HG02763 (cell line): ENCODE measurements around the gene TALDO1.

ENCODE experiments used
- ATAC-seq: cut with Tn5 transposase; IDR thresholded peaks from one replicate; pipeline ENCODE4 v1.9.1; 2021; ENCODE audit warnings: mild to moderate bottlenecking, moderate library complexity; ENCODE audit not compliant: unreplicated experiment

TALDO1 gene

DNA sequence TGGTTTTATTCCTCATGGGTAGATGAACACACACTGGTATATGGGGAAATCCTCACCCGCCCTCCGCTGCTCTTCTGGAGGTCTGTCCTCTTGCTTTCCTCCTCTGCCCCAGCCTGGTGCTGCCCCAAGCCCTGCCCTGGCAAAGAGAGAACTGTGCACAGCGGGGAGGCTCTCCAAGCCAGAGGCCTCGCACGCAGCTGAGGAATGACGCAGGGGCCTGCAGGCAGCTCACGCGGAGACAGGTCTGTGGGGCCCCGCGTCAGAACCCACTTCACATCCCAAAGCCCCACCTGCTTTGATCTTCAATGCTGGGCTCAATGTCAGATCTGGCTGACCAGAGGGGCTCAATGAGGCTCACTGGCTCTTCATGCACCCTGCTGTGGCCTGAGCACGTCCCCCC lies 20.0 kb downstream of the TALDO1 start:
- no peak for ATAC-seq

DNA sequence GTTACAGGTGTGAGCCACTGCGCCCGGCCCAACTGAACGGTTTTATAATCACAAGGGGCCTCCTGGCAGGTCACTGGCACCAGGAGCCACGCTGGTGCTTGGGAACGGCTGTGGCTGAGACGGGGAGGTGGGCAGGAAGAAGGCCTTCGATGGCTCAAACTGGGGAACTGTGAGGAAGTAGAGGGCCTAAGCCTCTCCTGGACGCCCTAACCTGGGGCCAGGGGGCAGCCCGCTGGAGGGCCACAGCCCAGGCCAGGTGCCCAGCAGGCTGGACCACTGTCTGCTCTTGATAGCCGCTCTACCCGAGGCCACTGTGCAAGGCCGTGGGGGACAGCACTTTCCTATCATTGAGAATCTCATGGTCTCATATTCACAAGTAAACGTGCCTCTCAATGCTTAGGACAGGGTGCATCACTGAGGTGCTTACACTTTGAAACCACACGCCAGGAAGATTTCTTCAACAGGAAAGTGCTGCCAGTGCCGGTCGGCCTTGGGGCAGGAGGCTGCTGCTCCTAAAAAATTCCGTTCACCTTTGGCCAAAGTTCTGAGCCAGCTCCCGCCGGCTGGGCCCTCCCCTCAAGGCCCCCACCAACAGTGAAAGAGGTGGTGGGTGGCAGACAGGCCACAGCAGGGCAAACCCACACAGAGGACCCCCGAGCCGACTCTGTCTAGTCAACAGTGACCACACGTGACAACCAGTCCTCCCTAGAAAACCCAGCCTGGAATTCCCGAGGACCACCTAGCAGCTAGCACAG lies 22.8 kb downstream of the TALDO1 start:
- ATAC-seq: no peak

DNA sequence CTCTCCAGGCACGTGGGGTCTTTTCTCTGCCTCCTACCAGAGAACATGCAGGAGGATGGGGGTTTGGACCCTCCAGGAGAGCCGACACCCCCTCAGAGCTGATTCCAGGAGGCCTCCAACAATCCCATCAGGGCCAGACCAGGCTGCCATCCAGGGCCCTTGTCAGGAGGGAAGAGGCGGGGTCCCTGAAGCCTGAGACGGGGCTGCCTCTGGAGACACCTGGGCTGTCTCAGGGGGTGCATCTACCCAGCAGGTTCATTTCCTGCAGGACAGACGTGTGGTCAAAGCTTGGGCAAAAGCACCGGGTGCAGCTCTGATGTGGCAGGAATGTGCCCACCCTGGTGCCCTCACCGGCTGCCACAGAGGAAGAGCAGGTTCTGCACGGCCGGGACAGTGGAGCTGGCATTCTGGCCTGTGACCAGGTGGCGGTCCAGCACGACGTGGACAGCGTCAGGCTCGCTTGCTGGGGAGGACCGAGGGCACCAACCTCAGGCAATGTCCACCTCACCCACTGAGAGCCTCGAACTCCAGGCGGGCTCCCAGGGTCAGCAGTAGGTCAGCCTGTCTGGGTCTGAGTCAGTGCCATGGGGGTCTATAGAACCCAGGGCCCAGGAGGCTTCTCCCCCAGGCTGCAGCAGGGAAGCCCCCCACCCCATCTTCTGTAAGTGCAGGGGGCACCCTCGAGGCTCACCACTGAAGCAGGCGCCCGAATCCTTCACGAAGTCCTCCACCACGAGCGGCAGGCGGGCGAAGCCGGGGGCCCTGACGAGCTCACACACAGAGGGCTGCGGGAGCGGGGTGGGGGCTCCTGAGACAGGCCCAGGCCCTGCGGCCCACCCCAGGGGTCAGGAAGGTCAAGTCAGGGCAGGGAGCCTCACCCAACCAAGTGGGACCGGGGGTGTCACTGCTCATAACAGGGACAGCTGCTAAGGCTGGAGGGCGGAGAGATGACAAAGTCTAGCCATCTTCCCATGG lies 23.7 kb downstream of the TALDO1 start:
- ATAC-seq: no peak

DNA sequence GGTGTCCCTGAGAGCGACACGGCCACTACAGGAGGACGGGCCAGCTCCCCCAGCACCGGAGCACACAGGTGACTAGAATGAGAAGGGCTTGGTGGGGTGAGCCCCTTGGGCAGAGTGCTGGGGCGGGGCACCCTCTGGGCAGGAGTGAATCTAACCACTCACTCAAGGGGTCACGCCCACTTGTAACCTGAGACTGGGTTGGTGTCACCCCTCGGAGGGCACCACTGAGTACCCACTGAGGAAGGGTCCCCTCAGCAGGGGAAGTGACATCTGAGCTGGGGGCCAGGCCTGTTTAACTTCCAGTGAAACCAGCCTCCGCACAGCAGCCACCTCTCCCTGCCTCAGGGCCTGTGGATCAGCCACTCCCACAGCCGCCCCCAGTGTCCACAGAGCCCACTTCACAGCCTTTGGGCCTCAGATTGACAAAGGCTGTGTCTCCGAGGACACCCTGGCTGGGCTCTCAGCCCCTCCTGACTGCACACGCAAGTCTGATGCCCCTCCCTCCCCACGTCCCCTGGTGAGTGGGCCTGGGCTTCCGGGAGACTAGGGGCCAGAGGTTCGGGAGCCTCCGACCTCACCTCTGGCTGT lies 24.4 kb downstream of the TALDO1 start:
- no peak for ATAC-seq

DNA sequence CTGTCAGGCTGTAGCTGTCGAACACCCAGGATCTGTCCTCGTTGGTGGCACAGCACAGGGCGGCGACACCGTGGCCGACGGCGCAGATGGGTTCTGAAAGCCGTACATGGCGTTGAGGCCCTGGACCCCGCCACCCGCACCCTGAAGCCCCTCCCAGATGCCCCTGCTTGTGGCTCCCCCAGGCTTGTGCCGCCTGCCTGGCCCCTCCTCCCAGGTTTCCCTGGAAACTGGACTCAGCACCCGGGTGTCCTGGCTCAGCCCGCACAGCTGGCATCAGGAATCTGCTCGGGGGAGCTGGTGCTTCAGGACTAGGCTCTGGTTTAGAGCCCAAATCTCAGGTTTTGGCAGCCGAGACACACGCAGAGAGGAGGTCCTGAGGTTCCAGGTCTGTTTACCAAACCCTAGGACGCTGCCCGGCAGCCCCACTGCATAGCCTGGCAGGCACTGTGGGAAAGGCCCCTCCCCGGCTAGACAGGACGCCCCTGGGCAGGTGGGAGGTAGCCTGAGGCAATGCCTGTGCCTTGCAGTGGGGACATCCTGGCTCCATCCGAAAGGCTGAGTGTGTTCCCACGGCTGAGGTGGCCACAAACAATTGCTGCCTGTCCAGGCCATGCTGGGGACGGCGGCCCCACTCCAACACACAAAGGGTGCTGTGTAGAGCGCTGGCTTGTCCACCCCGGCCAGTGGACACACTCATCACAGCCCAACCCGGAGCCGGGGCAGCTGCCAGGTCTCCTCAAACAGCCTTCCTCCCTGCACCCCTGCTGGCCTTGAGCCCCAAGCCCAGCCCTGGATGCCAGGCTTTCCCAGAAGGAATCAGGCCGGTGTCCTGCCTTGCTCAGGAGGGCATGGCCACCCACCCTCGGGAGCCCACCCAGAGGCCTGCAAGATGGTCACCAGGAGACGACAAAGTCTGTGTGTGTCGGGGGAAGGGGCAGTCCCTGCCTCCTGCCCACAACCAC lies 25.4 kb downstream of the TALDO1 start:
- no peak for ATAC-seq

DNA sequence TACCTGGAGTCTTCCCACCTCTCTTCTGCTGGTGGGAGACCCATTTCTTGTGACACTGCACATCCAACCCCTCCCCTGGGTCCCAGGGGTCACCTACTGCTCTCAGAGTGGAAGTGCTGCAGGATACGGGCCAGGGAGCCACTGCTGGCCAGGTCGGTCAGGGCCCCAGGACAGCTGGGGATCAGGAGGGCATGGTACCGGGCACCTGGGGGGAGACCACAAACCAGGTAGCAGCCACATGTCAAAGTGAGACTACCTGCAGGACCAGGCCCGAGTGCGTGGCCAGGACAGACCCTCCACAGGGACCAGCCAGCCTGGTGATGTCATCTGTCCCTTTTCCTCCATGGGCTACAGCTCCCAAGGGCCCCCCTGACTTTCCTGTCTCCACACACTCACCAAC lies 26.2 kb downstream of the TALDO1 start:
- no peak for ATAC-seq

DNA sequence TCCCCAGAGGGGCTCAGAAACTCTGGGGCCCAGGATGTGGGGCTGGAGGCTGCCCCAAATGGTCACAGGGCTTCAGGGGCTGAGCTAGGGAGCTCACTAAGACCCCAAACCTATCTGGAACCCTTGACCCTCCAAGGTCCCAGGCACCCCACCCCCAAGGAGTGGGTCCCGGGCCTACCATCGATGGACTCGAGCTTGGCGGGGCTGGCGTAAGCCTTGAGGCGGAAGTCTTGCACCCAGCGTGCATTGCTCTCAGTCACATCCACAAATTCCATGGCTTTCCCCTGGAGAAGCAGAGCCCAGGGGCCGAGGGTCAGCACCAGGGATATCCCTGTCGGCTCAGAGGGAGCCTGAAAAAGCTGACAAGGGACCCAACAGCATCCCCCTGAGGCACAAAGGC lies 26.6 kb downstream of the TALDO1 start:
- no peak for ATAC-seq

DNA sequence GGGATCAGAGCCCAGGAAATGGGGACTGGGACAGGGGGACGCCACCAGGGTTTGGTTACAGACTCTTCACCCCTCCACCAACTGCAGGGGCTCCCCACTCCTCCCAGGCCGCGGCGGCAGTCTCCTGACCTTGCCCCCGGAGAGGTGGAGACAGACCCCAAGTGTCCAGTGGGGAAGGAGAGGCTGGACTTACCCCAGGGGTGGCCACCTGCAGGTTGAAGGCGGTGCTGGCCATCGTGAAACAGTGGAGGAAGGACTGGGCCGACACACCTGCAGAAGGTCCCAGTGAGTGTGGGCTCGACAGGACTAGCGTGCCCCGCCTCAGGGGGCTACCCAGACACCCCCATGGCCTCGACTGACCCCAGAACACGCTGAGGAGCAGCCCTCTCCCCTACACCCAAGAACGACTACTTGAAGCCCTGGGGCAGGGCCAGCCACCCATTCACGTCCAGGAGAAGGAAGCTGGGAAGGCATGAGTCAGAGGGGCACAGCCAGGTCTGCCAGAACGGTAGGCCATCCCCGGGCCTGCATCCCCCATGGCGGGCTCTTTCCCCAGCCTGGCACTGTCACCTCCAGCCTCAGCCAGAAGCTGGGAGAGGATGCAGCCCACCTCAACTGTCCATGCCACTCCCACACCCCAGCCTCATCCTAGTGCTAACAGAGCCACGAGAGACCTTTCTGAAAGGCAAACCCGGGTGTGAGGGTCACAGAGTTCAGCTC lies 27.8 kb downstream of the TALDO1 start:
- no peak for ATAC-seq

DNA sequence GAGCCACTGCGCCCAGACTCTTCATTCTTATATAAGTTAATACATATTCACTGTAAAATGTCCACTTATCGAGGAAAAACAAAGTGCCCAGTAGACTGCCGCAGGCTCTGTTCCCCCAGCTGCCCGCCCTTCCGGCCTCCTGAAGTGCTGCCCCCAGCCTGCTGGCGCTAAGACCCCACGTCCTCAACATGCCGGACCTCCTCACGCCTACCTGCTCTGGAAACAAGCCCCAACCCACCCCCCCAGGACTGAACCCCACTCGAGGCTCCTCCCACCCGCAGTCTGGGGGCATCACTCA lies 28.9 kb downstream of the TALDO1 start:
- ATAC-seq: no peak

DNA sequence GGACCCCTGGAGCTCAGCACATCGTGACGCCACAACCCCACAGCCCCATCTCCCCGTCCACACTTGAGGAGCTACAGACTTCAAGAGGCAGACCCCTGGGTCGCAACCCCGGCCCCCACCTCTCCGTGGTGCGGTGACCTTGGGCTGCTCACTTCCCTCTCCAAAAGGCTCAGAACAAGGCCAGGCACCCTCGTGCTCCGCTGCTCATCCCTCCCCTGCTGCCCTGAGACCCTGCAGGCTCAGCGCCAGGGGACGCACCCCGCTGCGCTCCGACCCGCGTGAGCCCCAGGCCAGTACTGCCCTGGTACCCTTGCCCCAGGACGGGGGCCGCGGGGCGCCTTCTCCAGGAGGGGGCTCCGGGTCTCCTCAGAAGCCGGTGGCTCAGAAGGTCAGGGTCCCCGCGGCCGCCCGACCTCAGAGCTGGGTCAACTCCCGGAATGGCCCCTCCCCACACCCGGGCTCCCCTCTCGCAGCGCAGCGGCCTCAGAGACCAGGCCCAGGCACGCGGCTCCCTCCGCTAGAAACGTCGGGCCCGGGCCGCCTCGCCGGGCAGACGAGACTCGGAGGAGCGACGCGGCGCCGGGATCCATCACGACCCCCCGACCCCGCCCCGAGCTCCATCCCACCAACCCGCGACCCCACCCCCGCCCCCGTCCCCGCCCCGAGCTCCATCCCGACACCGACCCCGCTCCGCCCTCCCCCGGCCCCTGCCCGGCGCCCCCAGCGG lies 29.5 kb downstream of the TALDO1 start:
- ATAC-seq: peak; percentile 31

DNA sequence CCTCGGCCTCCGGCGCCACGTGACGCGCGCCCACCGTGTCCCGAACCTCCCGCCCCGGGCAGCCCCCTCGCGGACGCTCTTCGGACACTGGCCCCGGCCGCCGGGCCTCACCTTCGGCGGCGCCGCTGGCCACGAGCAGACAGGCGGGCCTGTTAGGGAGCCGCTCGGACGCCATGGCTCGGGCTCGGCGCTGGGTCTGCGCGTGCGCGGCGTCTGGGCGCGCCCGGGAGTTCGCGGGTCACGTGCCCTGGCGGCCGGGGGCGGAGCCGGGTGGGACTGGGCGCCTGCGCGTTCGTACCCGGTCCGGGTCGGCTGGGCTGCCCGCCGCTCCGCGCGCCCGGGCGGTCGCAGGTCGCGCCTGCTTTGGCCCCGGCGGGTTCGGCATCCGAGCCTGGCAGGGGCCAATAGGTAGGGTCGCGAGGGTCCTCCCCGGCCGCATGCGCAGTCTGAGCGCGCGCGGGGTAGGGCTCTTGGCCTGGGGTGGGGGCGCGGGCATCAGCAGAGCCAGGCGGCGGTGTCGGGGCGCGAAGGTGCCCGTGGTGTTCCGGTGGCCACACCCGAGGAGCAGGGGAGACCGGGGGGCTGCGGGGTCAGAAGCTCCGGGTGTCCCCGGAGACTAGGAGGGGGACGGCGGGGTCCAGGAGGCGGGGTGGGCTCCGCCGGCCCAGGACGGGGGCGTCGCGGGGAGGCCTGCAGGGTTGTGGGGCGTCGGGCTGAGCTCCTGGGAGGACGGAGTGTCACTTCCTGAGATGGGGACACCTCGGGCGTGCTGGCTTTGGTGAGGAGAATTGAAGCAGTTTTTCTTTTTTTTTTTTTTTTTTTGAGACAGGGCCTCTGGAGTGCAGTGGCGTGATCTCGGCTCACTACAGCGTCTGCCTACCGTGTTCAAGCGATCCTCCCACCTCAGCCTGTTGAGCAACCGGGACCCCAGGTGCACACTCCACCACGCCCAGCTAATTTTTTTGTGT lies 30.3 kb downstream of the TALDO1 start, which contains the start of gene GATD1:
GATD1 (minus strand) TSS at position 200 of the 968 bp plus-strand sequence; CDS start at position 175, 25 bp downstream.
- ATAC-seq: peak; percentile 79

DNA sequence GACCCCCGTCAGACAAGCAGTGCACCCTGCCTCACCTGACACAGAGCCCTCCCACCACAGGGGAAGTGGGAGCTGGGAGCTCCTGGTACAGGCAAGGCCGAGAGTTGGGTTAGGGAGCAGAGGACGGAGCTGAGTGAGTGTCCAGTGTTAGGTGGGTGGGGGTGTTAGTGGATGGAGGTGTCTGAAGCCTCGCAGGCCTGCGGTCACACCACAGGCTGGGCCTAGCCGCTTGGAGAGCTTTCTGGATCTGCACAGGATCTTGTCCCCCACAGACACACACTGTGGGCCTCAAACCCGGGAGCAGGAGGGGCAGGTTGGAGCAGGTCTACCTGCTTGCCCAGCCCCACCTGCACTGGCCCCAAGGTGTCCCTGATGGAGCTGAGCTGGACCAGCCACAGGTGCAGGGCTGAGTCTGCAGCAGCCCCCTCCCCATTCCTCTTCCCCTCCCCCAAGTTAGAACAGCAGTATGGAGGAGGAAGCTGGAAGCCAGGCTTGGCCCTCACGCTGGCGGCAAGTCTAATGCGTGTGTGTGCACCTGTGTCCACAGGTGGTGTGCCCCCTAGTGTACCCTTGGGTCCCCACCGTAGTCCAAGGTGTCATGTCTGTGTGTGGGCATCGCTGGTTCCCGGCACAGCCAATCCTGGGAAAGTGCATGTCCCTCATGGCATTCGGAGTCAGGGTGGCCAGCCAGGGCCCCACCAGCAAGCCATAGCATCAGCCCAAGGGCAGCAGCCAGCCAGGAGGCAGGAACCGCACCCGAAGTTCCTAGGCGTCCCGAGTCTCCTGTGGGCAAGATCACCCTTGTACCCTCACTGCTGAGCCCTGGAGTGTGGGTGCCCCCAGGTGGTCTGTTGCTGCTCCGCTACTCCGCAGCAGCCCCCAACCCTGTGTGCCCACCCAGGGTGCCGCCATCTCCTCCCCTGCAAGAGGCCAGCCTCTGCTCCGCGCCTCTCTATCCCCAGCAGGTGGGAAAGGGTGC lies 32.0 kb downstream of the TALDO1 start:
- no peak for ATAC-seq

DNA sequence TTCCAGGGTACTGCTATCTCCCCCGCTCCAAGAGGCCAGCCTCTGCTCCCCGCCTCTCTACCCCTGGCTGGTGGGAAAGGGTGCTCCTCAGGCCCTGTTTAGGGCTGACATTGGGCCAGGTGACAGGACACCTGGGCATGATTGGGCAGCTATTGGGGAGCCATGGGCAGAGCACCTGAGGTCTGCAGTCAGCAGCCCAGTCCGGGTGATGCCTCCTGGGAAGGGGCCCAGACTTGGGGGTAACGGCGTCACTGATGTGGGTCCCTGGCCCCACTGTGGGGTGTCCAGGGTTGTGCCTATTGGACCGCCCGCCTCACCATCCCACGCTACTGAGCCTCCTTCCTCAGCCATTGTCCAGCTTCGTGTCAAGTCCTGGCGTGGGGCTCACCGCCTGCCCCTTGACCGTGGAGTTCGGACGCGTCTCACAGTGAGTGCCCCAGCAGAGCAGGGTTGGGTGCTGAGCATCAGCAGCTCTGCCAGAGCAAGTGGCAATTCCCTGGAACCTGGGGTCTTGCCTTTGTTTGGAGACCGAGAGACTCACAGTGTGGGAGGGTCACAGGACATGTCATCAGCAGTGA lies 32.8 kb downstream of the TALDO1 start:
- ATAC-seq: no peak

DNA sequence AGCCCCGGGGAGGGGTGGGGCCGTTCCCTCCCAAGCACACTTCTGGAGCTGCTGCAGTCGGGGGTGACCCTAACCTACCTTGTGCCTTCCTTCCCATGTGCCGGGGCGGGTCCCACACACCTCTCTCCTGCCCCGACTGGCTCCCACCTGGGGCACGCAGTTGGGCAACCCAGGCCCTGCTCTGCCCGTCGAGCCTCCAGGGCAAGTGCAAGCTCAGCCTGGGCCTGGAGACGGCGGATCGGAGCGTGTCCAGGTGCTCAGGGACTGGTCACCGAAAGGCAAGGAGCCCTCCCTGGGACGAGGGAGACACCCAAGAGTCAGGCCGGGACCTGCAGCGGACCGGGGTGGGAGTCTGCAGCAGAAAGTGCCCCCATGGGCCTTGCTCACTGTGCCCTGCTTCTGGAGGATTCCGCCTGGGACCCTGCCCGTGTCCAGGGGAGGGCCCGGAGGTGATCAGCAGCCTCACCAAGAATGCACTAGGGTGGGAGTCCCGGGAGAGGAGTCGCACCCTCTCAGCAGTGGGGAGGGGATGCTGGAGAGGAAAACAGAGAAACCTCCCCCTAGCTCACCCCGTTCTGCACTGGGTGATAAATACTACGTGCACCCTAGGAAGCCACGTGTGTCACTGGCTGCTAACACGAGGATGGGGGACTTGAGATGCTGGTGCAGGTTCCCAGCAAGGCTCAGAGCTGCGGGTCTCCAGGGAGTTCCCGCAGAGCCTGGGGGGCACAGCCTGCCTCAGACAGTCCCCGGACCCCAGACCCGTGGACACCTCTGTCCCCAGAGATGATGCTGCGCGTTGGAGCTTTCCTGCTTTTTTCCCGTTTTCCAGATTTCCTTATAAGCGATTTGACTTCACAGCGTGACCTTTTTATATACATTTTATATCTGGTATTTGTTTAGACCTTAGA lies 35.3 kb downstream of the TALDO1 start:
- ATAC-seq: no peak

DNA sequence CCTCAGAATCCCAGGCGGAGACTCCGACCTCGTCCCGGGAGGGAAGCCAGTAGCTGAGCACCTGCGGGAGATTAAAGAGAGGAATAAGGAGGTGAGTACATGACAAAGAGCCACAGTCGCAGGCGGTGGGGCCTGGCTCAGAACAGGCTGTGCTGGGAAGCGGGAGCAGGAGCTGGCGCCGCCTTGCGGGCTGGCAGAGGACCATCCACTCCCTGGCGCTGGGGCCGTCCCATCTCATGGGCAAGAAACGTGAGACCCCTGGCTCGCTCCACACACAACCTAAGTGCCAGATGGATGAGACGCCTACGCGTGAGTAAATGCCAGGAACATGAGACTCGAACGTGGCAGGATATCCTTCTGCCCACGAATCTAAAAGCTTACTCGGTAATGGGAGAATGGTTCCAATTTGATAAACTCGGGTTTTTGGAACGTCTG lies 36.3 kb downstream of the TALDO1 start:
- no peak for ATAC-seq
